GM19193 (cell line): ENCODE measurements around the gene HFM1.

Source experiments
- POLR2A ChIP-seq: IDR thresholded peaks from 4 replicates; pipeline ENCODE4 v1.6.1; 2011; ENCODE audit not compliant: insufficient read depth, insufficient read length; ENCODE audit errors: extremely low read depth

The HFM1 gene

DNA sequence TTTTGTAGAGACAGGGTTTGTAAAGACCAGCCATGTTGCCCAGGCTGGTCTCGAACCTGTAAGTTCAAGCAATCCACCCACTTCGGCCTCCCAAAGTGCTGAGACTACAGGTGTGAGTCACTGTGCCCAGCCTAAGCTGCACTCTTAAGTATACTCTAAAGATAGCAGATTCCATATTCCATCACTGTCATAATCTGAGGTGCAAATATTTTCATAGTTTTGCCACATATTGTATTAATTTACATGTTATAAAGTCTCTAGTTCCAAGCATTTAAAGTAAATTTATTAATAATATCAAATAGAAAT, 121.3 kb downstream of the HFM1 start:
- TF ChIP-seq POLR2A = no peak

GRCh38 chr1:91282695-91283420, 121.8 kb downstream of the HFM1 start:
- TF ChIP-seq POLR2A = no peak

- no peak for TF ChIP-seq POLR2A
Measured at GRCh38 chr1:91281782-91282181, 122.9 kb downstream of the HFM1 start.

- TF ChIP-seq POLR2A = no peak
Measured at GRCh38 chr1:91278754-91279153, 125.9 kb downstream of the HFM1 start.

GRCh38 chr1:91273875-91274274, 130.8 kb downstream of the HFM1 start:
- TF ChIP-seq POLR2A = no peak

- TF ChIP-seq POLR2A = no peak
Measured at GRCh38 chr1:91261655-91262054, 143.0 kb downstream of the HFM1 start.

DNA sequence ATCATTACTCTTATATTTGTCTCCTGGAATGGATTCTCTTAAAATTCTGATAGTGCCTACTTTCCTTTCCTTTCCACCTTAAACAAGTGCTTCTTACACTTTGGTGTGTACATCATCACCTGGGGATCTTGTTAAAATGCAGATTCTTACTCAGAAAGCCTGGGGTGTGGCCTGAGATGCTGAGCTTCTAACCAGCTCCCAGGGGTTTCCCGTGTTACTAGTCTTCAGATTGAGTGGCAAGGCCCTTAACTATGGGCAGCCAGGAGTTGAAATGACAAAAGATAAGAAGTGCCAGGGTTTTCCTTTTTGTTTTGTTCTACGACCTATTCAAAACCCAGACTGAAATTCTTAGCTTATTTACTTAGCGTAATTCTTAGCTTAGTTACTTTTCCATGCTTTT, 159.2 kb downstream of the HFM1 start:
- TF ChIP-seq POLR2A = no peak

DNA sequence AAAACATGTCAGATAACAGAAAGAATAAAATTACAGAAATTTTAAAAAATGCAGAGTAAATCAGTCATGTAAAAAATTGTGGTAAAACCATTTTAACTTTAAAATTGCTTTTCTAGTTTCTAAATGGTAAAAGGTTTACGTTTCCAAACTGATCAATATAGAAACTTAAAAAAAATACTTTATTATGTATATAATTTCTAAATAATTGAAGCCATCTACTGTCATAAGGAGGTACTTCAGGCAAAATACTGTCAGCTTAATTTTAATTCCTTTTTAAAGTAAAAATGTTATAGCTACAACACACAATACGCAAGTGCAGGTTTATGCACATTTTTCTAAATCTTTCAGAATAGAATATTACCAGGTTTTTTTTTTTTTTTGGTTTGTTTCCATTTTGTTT, 159.9 kb downstream of the HFM1 start:
- no peak for TF ChIP-seq POLR2A

DNA sequence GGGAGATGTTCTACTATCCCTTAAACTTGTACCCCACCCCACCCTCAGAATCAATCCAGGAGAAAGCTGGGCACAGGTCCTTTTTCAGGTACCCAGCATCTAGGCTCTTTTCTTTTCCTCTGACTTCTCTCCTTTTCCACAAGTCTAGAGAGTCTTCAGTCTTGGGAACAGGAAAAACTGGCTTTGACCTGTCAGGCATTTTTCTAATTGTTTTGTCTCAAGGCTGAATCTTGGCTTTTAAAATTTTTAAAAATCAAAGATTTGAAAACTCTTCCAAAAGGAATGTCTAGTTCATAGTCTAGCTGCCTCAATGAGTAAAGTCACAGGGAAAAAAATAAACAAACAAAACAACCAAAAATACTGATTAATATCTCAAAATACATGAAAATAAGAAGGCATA, 161.5 kb downstream of the HFM1 start:
- TF ChIP-seq POLR2A = no peak

GRCh38 chr1:91234181-91234580, 170.5 kb downstream of the HFM1 start:
- no peak for TF ChIP-seq POLR2A

- TF ChIP-seq POLR2A = no peak
Measured at GRCh38 chr1:91226741-91227140, 177.9 kb downstream of the HFM1 start.

DNA sequence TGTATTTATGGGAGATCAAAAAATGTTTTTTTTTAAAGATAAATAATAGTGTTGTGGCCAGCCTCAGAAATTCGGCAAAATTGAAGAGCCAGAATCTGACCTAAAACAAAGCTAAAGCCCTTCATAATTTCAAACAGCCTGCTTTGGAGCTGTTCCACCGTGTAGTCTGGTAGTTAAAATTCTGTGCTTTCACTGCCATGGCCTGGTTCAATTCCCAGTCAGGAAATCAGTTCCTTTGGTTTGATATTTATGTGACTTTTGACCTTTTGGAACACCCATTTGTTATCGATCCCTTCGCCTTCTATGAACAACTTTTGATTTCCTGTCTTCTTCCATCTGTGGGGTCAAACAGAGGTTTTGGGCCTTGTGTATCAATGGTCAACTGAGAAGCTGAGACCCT, 179.8 kb downstream of the HFM1 start:
- no peak for TF ChIP-seq POLR2A

DNA sequence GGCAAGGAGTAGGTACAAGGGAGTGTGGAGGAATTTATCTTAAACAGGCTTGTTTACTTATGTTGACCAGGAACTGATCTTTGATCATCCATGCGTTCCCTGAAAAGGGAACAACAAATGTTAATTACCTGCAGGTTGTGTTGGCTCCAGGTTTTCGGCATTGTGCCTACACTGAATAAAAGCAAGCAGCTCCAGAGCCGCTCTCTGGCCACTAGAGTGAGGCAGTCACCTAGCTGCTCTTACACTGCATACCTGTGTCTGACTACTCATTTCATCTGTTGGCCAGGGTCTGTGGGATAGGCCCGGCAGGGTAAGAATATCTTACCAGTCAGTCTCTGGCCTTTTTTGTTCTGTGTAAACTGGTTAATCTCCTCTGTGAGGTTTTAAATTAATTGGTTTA, 183.6 kb downstream of the HFM1 start:
- no peak for TF ChIP-seq POLR2A

DNA sequence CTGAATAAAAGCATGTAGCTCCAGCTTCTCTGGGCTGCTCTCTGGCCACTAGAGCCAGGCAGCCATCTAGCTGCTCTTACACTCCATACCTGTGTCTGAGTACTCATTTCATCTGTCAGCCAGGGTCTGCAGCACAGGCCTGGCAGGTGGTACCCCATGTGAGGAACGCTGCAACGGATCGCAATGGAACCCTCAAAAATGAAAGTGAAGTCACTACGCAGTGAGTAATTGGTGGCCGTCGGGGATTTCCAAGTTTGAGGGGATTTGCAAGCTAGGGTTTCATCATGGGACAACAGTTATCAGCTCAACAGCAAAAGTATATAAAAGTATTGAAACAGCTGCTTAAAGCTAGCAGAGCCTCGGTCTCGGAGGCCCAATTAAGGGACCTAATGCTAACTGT, 186.7 kb downstream of the HFM1 start:
- no peak for TF ChIP-seq POLR2A
